Mesendoderm (in vitro differentiated cells): ENCODE data around the gene ARHGAP42. TPM values are rescaled to one million over a fixed set of nuclear protein-coding genes. Genes with fewer than 3 reads are reported as not detected.

Experiments used
- DNase-seq: peaks from one replicate; pipeline ENCODE4 v3.0.0; 2013
- H2AK5ac ChIP-seq: 2 replicates; pipeline ENCODE4 v1.6.1; 2013; ENCODE audit warnings: low read length, inconsistent platforms
- H2BK120ac ChIP-seq: 2 replicates; pipeline ENCODE4 v1.6.1; 2013; ENCODE audit warnings: low read depth, mild to moderate bottlenecking, low read length, moderate library complexity, mixed read lengths
- H2BK15ac ChIP-seq: replicated peaks from 2 replicates; pipeline ENCODE4 v1.6.1; 2013; ENCODE audit warnings: low read depth, mild to moderate bottlenecking, moderate library complexity
- H2BK5ac ChIP-seq: 2 replicates; pipeline ENCODE4 v1.6.1; 2013; ENCODE audit warnings: low read length, inconsistent platforms
- H3K18ac ChIP-seq: 2 replicates; pipeline ENCODE4 v1.6.1; 2013; ENCODE audit warnings: mild to moderate bottlenecking, low read length, mixed read lengths
- H3K23ac ChIP-seq: one replicate; pipeline ENCODE4 v1.6.1; 2013; ENCODE audit warnings: low read length
- H3K27ac ChIP-seq: 2 replicates; pipeline ENCODE4 v1.5.1; 2013; ENCODE audit warnings: low read depth, mild to moderate bottlenecking, inconsistent platforms, low read length, moderate library complexity
- H3K27me3 ChIP-seq: 2 replicates; pipeline ENCODE4 v1.6.1; 2013; ENCODE audit warnings: low read length, control low read depth, mild to moderate bottlenecking, inconsistent platforms; ENCODE audit not compliant: insufficient read depth, poor library complexity
- H3K36me3 ChIP-seq: 2 replicates; pipeline ENCODE4 v1.6.1; 2013; ENCODE audit warnings: low read length, inconsistent platforms; ENCODE audit not compliant: control insufficient read depth, insufficient read depth
- H3K4ac ChIP-seq: one replicate; pipeline ENCODE4 v1.6.1; 2013; ENCODE audit warnings: low read depth, mild to moderate bottlenecking, low read length, moderate library complexity
- H3K4me1 ChIP-seq: 2 replicates; pipeline ENCODE4 v1.6.1; 2013; ENCODE audit warnings: low read depth, low read length, inconsistent platforms; ENCODE audit not compliant: control insufficient read depth
- H3K4me2 ChIP-seq: 2 replicates; pipeline ENCODE4 v1.6.1; 2013; ENCODE audit warnings: low read length
- H3K4me3 ChIP-seq: 2 replicates; pipeline ENCODE4 v1.5.1; 2013; ENCODE audit warnings: mild to moderate bottlenecking, low read length
- H3K56ac ChIP-seq: one replicate; pipeline ENCODE4 v1.6.1; 2013; ENCODE audit warnings: low read length
- H3K79me1 ChIP-seq: 2 replicates; pipeline ENCODE4 v1.6.1; 2013; ENCODE audit warnings: low read length, inconsistent platforms
- H3K79me2 ChIP-seq: 2 replicates; pipeline ENCODE4 v1.6.1; 2013; ENCODE audit warnings: mild to moderate bottlenecking, low read length; ENCODE audit not compliant: control insufficient read depth, insufficient read depth
- H3K9ac ChIP-seq: 2 replicates; pipeline ENCODE4 v1.6.1; 2013; ENCODE audit warnings: low read length, inconsistent platforms
- H4K5ac ChIP-seq: one replicate; pipeline ENCODE4 v1.6.1; 2013; ENCODE audit warnings: low read length
- H4K8ac ChIP-seq: one replicate; pipeline ENCODE4 v1.6.1; 2013; ENCODE audit warnings: low read depth, mild to moderate bottlenecking, control low read depth, low read length, moderate library complexity
- WGBS: extraction: QIAGEN DNeasy Blood & Tissue Kit; methylation state at CpG from one replicate; pipeline ENCODE4 v1.1.7; 2013; ENCODE audit warnings: low lambda C conversion rate, missing lambda C conversion rate; ENCODE audit not compliant: insufficient coverage; ENCODE audit errors: extremely low coverage; 5-methylcytosine and 5-hydroxymethylcytosine counted together
- polyA plus RNA-seq, 2 experiments: library from polyadenylated mRNA; stranded (reverse); fragments of 200-250 nt; gene quantifications; one replicate each; pipeline ENCODE4 v1.2.3, GENCODE V29; 2013

Gene ARHGAP42
- 17.7 TPM for polyA plus RNA-seq (2013, experiment 1 of 2)
- polyA plus RNA-seq (2013, experiment 2 of 2), result 18.8 TPM

- H2BK120ac ChIP-seq, result peak within 1 kb of the TSS; percentile 75
- peak within 1 kb of the TSS; percentile 90 for H3K9ac ChIP-seq
- H2BK15ac ChIP-seq, result peak within 1 kb of the TSS; percentile 25
- H2AK5ac ChIP-seq, result no peak within 1 kb of the TSS
- H4K8ac ChIP-seq, result peak within 1 kb of the TSS; percentile 88
- H3K36me3 ChIP-seq, result no peaks in the 10 kb centered on the region
- H3K23ac ChIP-seq, result peak within 1 kb of the TSS; percentile 76
- no peaks in the 10 kb centered on the region for H3K4me1 ChIP-seq
- H3K4ac ChIP-seq, result peak within 1 kb of the TSS; percentile 95
- peak within 1 kb of the TSS; percentile 81 for H3K4me3 ChIP-seq
- peak; percentile 93 for DNase-seq
- H3K79me1 ChIP-seq, result peaks cover 3% of the 10 kb centered on the region
- WGBS, result no CpG with 5 or more reads among the region's 80 CpGs
- peak within 1 kb of the TSS; percentile 89 for H2BK5ac ChIP-seq
- peak within 1 kb of the TSS; percentile 82 for H3K4me2 ChIP-seq
- peaks cover 8% of the 10 kb centered on the region for H3K79me2 ChIP-seq
- H3K27ac ChIP-seq, result peak within 1 kb of the TSS; percentile 93
- peak within 1 kb of the TSS; percentile 97 for H3K56ac ChIP-seq
- peak within 1 kb of the TSS; percentile 81 for H3K18ac ChIP-seq
- no peak within 1 kb of the TSS for H4K5ac ChIP-seq
- no peaks in the 10 kb centered on the region for H3K27me3 ChIP-seq
Observed at GRCh38 chr11:100687054-100687629, at the start of gene ARHGAP42. ARHGAP42 (plus strand) TSS chr11:100687288; CDS start chr11:100687679, 391 bp downstream.

GRCh38 chr11:100637706-100638105 is 49.4 kb upstream of the ARHGAP42 start:
- peak overlapping the region; percentile 20 for H3K56ac ChIP-seq
- H4K5ac ChIP-seq, result no peak overlapping the region
- no peaks in the 10 kb centered on the region for H3K36me3 ChIP-seq
- H3K4ac ChIP-seq, result no peak overlapping the region
- no peak overlapping the region for H3K4me2 ChIP-seq
- no peak overlapping the region for H2AK5ac ChIP-seq
- H3K27me3 ChIP-seq, result no peaks in the 10 kb centered on the region
- H3K4me1 ChIP-seq, result peaks cover 2% of the 10 kb centered on the region
- no peaks in the 10 kb centered on the region for H3K79me2 ChIP-seq
- H3K4me3 ChIP-seq, result no peak overlapping the region
- H3K18ac ChIP-seq, result no peak overlapping the region
- no peak overlapping the region for H2BK120ac ChIP-seq
- H3K27ac ChIP-seq, result no peak overlapping the region
- no peak overlapping the region for H3K23ac ChIP-seq
- no CpG with 5 or more reads among the region's 10 CpGs for WGBS
- no peak overlapping the region for H2BK5ac ChIP-seq
- H4K8ac ChIP-seq, result no peak overlapping the region
- H2BK15ac ChIP-seq, result no peak overlapping the region
- peak; percentile 64 for DNase-seq
- H3K9ac ChIP-seq, result no peak overlapping the region
- H3K79me1 ChIP-seq, result no peaks in the 10 kb centered on the region

- DNase-seq, result no peak
- Histone ChIP-seq H4K5ac (no peak overlapping the region), H3K4me2 (no peak overlapping the region), H3K27me3 (no peaks in the 10 kb centered on the region), H2BK15ac (no peak overlapping the region), H3K56ac (no peak overlapping the region), H2AK5ac (no peak overlapping the region), H3K9ac (no peak overlapping the region), H3K36me3 (no peaks in the 10 kb centered on the region), H4K8ac (no peak overlapping the region), H3K4me1 (peaks cover 2% of the 10 kb centered on the region), H3K18ac (no peak overlapping the region), H3K23ac (no peak overlapping the region), H3K27ac (no peak overlapping the region), H3K79me1 (no peaks in the 10 kb centered on the region), H2BK5ac (no peak overlapping the region), H3K79me2 (no peaks in the 10 kb centered on the region), H3K4ac (no peak overlapping the region), H3K4me3 (no peak overlapping the region), H2BK120ac (no peak overlapping the region)
- WGBS, result no CpG with 5 or more reads among the region's 1 CpG
Observed at GRCh38 chr11:100638648-100639047, 48.4 kb upstream of the ARHGAP42 start.

GRCh38 chr11:100639140-100639539 is 47.9 kb upstream of the ARHGAP42 start:
- H3K79me1 ChIP-seq, result no peaks in the 10 kb centered on the region
- H3K56ac ChIP-seq, result no peak overlapping the region
- no peak overlapping the region for H2BK15ac ChIP-seq
- no peak overlapping the region for H3K9ac ChIP-seq
- no peaks in the 10 kb centered on the region for H3K36me3 ChIP-seq
- H3K27me3 ChIP-seq, result no peaks in the 10 kb centered on the region
- no CpG with 5 or more reads among the region's 9 CpGs for WGBS
- H2BK120ac ChIP-seq, result no peak overlapping the region
- peak overlapping the region; percentile 68 for H3K4ac ChIP-seq
- H3K27ac ChIP-seq, result no peak overlapping the region
- no peak overlapping the region for H3K18ac ChIP-seq
- no peak overlapping the region for H4K8ac ChIP-seq
- H3K4me2 ChIP-seq, result no peak overlapping the region
- H4K5ac ChIP-seq, result no peak overlapping the region
- H2AK5ac ChIP-seq, result no peak overlapping the region
- DNase-seq, result no peak
- no peaks in the 10 kb centered on the region for H3K79me2 ChIP-seq
- H3K4me1 ChIP-seq, result peaks cover 2% of the 10 kb centered on the region
- no peak overlapping the region for H2BK5ac ChIP-seq
- H3K4me3 ChIP-seq, result no peak overlapping the region
- no peak overlapping the region for H3K23ac ChIP-seq

GRCh38 chr11:100640071-100640470 is 47.0 kb upstream of the ARHGAP42 start:
- Histone ChIP-seq H3K79me1 (no peaks in the 10 kb centered on the region), H3K4ac (no peak overlapping the region), H2BK15ac (no peak overlapping the region), H3K27me3 (no peaks in the 10 kb centered on the region), H3K9ac (no peak overlapping the region), H3K18ac (no peak overlapping the region), H3K56ac (no peak overlapping the region), H3K23ac (no peak overlapping the region), H3K79me2 (no peaks in the 10 kb centered on the region), H2AK5ac (no peak overlapping the region), H3K4me1 (peaks cover 2% of the 10 kb centered on the region), H2BK120ac (no peak overlapping the region), H3K4me2 (no peak overlapping the region), H3K4me3 (no peak overlapping the region), H2BK5ac (no peak overlapping the region), H3K36me3 (no peaks in the 10 kb centered on the region), H3K27ac (no peak overlapping the region), H4K5ac (no peak overlapping the region), H4K8ac (no peak overlapping the region)
- WGBS, result no CpG with 5 or more reads among the region's 2 CpGs
- no peak for DNase-seq

- DNase-seq, result no peak
- Histone ChIP-seq H3K23ac (no peak overlapping the region), H3K4ac (no peak overlapping the region), H3K27ac (no peak overlapping the region), H3K18ac (no peak overlapping the region), H3K4me2 (no peak overlapping the region), H2BK5ac (no peak overlapping the region), H4K5ac (no peak overlapping the region), H3K79me1 (no peaks in the 10 kb centered on the region), H3K4me1 (peaks cover 2% of the 10 kb centered on the region), H3K79me2 (no peaks in the 10 kb centered on the region), H3K4me3 (no peak overlapping the region), H2BK15ac (no peak overlapping the region), H3K56ac (no peak overlapping the region), H3K9ac (no peak overlapping the region), H2AK5ac (no peak overlapping the region), H3K36me3 (no peaks in the 10 kb centered on the region), H3K27me3 (no peaks in the 10 kb centered on the region), H4K8ac (no peak overlapping the region), H2BK120ac (no peak overlapping the region)
- WGBS, result no CpG with 5 or more reads among the region's 1 CpG
Observed at GRCh38 chr11:100640646-100641045, 46.4 kb upstream of the ARHGAP42 start.
